Measurements from ENCODE around the gene PTGDS.

PTGDS gene

DNA sequence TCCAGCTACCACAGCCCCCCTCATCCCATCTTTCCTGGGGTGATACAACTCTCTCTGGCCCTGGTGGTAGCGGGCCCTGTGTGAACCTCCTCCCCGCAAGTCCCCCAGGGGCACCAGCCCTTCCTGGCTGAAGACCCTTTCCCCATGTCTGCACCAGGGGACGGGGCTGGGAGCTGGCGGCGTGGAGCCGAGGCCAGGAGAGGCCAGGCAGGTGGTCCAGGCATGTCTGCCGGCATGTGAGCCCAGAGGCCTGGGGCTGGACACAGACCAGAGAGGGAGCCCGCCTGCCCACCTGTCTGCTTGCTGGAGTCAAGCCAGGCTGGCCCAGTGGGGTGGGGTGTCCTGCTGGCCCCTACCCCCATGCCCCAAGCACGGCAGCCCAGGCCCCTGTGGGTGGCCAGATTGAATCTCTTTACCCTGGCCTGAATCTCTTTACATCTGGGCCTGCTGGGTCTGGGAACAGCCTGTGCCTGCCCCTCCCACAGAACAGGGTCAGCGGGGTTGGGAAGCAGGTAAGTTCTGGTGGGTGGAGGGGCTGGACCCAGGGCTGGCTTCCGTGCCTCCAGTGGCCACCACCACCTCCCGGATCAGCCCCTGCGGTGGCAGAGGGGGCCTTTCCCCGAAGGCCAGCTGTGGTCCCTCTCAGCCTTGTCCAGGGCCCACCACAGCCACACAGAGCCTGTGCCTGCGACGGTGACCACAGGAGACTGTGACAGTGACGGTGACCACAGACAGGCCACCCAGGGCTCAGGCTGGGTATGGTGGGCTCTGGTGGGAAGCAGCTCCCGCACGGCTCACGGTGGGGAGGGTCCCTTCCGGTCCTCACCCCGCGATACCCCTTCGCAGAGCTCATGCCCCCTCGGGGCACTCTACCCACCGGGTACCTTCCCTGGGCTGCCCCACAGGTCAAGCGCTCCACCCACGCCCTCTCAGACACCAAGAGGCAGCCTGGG lies 18.1 kb upstream of the PTGDS start:
- DNase-seq = no peak

DNA sequence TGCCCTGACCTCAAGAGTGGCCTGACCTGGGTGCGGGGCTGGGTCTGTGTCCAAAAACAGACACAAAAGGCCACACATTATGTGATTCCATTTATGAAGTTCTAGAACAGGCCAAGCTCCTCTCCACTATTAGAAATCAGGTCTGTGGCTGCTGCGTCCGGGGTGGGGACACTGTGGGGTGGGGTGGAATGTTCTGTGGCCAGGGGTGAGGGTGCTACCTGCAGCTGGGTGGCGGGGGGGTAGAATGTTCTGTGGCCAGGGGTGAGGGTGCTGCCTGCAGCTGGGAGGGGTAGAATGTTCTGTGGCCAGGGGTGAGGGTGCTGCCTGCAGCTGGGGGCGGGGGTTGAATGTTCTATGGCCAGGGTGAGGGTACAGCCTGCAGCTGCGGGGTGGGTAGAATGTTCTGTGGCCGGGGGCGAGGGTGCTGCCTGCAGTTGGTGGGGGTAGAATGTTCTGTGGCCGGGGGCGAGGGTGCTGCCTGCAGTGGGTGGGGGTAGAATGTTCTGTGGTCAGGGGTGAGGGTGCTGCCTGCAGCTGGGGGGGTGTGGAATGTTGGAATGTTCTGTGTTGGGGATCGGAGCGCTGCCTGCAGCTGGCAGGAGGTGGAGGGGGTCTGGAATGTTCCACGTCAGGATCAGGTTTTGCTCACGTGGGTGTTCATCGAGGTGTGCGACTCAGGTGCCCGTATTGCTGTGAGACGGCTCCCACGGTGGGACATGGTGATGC lies 16.9 kb upstream of the PTGDS start:
- DNase-seq = no peak

DNA sequence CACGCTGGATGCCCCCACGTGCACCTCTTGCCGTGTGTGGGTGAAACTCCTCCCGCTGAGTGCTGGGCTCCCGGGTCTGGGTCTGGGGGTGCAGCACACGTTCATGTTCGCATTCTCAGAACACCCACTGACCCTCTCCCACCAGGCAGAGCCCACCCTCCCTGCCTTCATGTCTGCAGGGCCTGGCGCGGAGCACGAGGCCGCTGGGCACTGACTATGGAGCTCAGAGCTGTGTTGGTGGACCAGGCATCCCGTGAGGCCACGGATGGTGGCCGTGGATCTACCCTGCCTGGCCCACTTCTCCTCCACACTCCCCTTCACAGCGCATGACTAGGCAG lies 16.4 kb upstream of the PTGDS start:
- no peak for DNase-seq

DNA sequence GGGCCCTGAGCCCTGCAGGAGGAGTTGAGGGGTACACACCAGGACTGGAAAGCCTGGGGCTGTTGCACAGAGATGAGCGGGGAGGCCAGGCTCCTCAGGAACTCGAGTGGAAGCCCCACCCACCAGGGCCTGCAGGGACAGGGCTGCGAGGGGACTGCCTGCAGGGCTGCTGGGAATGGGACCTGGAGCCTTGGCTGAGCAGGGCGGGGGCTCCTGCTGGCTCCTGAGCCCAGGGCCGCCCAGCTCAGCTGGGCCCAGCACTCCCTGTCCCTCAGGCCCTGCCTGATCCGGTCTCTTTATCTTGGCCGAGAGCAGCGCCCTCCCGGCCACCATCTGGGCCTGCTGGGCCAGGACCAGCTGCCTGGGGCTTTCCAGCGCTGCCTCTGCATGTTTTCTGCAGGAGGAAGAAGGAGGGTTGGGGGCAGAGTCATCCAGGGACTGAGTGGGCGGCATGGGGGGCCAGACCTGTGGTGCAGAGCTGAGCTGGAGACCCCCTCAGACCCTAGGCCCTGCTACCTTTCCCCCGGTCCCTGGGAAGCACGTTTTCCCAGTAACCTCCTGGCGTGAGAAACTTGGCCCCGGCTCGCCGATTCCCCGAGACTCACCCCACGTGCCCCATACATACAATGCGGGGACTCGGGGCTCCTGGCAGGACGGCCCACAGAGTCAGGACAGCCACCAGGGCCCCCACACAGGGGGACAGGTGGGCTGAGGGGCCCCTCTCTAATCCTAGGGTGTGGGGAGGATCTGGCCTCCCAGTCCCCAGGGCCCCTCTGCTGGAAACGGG lies 15.8 kb upstream of the PTGDS start:
- DNase-seq = no peak

DNA sequence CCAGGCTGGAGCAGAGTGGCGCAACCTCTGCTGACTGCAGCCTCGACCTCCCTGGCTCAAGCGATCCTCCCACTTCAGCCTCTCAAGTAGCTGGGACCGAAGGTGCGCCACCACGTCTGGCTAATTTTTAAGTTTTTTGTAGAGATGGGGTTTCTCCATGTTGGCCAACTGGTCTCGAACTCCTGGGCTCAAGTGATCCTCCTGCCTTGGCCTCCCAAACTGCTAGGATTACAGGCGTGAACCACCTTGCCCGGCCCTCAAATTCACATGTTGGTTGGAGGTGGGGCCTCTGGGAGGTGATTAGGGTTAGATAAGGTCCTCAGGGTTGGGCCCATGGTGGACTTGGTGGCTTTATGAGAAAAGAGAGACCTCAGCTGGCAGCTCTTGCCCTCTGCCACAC lies 15.1 kb upstream of the PTGDS start:
- no peak for DNase-seq

DNA sequence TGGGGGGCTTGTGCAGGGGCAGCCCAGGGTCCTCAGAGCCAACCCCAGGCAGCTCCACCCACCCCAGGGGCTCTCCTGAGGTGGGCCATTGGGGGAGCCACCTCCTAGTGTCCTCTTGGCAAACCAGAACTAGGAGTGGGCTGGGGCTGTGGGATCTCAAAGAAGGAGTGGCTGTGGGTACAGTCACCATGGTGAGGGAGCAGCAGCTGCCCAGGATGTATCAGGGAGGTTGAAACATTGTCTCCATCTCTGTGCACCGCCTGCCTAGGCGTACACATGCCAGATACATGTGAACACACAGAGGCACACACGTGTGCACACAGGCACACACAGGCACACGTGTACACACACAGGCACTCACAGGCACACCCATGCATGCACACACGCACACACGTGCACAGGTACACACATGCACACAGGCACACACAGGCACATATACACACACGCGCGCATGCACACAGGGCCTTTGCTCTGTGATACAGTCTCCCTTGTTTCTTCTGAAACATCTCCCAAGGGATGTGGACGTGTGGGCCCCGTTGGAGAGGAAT lies 14.5 kb upstream of the PTGDS start:
- no peak for DNase-seq

DNA sequence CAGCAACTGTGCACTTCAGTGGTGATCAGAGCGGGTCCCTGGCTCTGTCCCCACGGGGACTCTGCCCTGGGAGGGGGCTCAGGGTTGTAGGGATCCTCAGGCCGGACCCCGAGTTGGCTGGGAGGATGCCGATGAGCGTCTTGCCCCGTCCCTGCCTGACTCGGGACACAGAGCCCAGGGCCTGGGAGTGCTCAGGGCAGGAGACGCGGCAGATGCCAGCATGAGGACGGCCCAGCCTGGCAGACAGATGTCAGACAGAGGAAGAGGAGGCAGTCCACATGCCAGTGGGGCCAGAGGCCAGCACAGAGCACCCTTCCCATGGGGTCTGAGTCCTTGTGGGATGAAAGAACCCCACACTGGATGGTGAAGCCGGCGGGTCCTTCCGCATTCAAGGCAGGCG lies 14.0 kb upstream of the PTGDS start:
- DNase-seq = no peak

DNA sequence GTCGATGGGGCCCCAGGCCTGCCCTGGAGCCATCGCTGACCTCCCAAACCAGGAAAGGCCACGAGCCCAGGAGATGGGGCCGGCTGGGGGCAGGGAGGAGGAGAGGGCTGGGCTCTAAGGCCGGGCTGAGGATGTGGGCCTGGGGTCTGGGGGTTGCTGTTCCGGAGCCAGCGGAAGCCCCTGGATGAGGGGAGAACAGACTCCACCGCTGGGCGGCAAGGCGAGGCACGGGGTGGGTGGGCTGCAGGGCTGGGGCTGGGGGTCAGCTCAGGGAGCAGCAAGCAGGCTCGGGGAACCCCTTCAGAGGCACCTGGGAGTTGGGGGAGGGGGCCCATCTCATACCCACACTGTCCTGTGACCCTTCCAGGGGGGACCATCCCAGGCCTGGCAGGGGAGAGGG lies 13.6 kb upstream of the PTGDS start:
- DNase-seq = no peak

DNA sequence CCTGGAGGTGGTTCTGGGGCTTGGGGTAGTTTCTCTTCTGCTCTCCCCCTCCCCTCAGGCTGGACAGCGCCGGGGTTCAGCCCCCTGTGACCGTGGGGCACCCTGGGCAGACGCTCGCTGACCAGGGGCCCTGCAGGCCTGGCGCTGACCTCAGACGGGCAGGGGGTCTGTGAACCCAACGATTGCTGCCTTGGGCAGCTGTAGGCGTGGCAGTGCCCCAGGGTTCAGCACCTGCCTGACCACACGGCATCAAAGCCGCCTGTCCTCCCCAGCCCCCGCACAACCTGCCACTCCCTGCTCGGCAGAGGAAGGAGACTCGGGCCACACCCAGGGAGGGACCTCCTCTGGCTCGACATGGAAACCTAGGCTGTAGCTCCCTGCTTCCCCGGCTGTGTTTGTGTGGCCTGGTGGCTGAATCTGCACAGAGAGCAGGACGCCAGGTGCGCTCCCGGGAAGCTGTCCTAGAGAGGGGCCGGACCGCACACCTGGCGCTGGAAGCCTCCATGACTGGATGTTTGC lies 13.1 kb upstream of the PTGDS start:
- DNase-seq = no peak

DNA sequence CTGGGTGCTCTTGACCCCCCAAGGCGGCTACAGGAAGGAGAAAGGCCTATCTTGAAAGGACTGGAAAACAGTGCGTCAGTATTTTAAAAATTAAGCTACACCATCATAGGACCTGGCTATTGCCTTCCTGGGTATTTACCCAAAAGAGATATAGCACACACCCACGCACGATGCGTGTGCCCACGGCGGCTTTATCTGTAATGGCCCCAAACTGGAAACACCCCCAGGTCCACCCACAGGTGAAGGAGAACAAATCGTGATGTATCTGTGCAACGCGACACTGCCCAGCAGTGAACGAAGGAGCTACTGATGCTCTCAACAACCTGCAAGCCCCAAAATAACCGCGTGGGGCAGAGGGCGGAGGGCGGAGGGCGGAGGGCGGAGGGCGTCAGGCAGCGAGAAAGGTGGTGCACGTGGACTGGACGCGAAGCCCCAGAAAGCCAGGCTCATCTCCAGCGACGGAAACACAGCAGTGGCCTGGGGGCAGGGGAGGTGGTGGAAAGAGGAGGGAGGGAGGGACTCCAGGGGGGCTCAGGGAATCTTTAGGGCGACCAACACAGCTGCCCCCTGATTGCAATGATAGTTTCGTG lies 12.4 kb upstream of the PTGDS start:
- no peak for DNase-seq

DNA sequence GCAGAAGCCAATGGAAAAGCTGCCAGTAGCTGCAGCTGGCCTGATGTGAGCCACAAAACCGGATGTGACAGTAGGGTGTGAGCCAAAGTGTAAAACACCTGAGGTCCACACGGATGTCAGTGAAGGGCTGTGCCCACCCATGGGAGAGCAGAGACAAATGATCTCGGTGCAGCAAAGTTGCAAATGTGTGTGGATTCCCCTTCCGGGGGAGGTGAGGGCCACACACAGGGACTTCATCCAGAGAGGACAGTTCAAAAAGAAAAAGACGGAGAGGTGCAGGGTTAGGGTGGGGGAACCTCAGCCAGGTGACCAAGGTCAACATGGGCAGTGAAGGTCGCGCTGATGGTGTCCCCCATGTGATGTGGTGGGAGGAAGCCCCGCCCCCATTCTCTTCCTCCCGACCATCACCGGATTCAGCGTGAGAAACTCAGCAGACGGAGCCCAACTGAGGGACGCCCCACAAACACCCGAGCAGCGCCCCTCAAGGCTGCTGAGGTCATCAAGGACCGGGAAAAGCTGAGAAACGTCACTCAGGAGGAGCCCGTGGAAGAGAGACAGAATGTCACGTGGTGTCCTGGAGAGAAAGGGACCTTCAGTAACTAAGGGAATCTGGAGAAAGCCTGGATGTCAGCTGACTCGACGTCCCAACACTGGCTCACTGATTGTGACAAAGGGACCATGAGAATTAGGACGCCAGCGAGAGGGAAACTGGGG lies 11.4 kb upstream of the PTGDS start:
- no peak for DNase-seq

DNA sequence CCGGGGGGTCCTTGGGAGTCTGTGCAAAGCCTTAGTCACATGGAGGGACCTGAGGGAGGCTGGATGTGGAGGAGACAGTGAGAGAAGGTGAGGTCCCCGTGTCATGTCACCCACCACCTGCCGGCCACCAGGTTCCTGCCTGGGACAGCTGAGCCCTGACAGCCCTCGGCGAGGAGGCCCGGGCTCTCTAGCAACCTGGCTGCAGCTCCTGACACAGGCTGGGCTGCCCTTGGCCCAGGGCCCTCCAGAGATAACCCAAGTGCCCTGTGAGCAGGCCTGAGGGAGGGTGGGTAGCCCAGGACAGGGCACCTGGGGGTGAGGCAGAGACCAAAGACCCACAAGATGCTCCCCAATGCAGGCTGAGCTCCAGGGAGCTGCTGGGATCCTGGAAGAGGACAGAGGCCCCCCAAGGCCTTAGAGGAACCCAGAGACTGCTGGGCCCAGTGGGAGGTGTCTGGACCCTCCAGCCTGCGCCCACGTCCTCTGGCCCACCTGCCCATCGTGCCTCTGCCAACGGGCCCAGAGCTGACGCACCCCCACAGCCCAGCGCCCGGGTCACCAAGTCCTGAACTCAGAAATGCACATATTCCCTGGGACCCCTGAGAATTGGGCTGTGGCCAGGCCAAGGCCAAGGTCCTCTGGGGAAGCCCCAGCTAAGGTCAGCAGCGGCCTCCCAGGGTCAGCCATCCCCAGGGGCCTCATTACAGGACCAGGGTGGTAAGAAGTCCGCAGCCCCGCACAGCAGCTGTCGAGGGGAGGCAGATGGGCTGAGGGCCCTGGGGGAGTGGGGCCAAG lies 8.8 kb upstream of the PTGDS start:
- no peak for DNase-seq

DNA sequence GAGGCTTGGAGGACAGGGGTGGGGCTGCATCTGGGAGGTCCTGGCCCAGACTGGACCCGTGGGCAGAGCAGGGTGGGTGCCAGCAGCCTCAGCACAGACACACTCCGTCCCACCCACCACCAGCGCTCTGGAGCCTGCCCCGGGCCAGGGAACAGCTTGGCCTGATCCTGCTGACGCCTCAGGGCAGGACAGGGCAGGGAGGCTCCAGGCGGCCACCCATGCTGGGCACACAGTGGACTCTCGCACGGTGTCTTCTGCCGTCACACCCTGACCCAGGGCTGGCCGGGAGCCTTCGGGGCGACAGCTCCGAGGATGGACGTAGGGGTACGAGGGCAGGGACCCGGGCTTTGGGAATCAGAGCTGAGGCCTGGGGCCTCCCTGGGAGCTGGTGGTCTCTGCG lies 8.2 kb upstream of the PTGDS start:
- no peak for DNase-seq

DNA sequence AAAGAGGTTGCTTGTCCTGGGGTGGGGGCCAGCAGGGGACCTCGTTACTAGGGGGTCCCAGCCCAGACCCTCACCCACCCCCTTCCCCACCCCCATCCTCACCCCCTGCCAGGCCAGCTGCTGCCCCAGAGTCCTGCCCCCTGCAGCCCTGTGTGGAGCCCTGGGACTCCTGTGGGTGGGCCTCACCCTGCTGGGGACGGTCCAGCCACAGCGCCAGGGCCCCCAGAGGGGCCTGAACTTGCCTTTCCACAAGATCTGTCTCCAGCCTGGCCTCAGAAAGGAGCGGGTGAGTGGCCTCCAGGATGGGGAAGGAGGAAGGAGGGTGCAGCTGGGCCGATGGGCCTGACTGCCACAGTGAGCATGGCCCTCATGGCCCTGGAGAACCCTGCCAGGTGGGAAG lies 7.5 kb upstream of the PTGDS start:
- DNase-seq = no peak

DNA sequence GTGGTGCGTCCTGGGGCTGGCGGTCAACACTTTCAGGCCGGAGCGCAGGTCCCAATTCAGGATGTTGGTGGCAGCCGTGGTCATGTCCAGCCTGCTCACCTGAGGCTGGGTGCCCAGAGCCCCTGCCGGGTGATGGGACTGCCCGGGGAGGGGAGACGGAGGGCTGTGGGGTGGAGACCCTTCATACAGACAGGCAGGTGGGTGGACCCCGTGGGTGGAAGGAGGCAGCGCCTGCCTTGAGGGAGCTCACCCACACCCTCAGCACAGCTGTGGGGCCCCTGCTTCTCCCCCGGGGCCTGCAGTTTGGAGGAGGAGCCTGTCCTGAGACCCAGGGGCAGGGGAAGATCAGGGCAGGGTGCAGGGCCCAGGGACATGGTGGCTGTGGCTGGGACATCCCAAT lies 6.9 kb upstream of the PTGDS start:
- DNase-seq = no peak

DNA sequence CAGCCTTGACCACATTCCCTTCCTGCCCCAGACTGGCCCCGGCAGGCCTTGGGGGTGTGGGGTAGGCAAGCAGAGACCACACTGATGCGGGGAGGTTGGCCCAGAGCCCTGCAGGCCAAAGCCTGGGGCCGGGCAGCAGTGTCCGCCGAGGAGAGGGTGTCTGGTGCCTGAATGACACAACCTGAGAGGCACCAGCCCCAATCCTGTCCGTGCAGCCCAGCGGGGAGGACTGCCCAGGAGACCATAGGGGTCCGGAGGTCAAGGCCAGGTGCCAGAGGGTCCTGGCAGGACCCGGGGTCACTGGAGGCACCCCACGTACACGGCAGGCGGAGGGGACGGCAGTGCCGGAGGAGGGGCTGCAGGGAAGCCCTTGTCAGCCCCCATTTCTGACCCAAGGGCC lies 5.6 kb upstream of the PTGDS start:
- no peak for DNase-seq

DNA sequence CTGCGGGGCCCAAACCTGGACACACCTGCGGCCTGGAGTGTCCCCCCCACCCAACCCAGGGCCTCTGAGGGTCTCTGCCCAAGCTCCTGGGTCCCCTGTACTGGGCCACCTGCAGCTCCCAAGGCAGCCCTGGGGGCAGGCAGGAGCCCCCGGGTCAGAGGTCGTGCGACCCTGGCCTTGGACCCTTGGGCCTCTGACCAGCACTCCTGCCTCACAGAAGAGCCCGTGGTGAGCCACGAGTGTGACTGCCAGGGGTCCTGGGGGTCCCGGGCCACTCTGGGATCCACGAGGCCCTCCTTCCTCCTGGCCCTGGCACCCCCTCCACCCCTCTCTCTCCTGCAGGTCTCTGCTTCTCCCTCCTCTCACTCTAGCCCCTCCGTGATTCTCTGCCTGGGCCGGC lies 5.0 kb upstream of the PTGDS start:
- no peak for DNase-seq

DNA sequence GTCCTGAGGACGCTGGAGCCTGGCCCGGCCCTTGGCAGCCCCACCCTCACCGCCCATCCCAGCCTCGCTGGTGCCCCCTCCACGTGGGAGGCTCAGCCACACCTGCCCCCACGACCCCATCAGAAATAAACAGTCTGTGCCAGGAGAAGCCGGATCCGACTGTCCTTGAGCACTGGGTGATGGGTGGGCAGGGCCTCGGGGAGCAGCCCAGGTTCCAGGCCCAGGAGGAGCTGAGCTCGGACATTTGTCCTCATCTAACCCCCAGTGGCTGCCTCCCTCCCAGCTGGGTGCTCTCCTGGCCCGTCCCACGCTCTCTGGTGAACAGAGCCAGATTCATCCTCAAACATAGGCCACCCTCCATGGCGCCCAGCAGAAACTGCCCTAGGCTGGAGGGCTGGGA lies 4.6 kb upstream of the PTGDS start:
- no peak for DNase-seq

DNA sequence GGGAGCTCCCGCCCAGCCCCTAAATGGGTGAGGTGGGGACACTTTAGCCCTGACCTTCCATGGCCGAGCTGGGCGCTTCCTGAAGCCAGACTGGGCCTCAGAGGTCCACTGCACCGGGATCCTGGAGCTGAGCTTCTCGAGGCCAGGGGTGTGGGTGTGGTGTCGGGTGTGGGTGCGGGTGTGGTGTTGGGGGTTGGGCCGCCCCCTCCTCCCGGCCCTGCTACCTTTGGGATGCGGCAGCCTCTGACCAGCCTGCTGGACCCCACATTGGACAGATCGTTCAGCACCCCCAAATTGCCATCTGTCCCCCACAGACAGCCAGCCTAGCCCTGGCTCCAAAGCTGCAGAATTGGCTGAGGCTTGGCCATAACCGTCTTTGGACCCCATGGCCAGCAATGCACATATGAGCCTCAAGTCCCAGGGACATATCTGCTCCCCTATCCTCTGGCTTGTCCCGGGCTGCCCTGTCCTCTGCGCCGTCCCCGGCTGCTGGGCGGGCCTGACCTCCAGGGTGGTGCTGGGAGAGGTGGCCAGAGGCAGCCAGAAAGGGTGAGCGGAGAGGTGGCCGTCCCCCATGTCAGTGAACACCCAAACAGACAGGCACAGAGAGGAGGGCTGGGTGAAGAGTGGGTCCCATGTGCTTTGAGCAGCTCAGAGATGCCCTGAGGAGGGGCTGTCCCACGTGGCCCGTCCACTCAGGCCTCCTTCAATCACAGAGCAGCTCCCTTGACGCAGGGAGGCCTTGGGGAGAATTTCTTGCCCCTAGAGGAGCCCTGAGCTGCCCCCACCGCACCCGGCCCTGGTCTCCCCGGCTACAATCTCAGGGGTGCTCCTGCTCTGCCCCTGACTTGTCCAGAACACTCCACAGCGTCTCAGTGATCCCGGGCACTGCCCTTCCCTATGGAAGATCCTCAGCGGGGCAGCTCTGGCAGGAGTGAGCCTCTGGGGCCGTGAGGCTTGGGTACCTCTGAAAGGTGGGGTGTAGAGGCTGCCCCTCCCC lies 3.4 kb upstream of the PTGDS start:
- no peak for DNase-seq

Data from NCI-H1694 treated with DMSO at 0.1 percent for 48 hours (cell line).